Ammon's horn (tissue), 1 donor: ENCODE data around the gene RABEPK.
"Not testable (repeated sequence)": the region's sequence is repeated elsewhere in the genome, so short reads cannot be mapped to it uniquely, and the experiment has no call there.

Experiments used
- DNase-seq: peaks from one replicate; pipeline ENCODE4 v3.0.0-alpha.2; 2016; ENCODE audit warnings: low spot score

The RABEPK gene

DNA sequence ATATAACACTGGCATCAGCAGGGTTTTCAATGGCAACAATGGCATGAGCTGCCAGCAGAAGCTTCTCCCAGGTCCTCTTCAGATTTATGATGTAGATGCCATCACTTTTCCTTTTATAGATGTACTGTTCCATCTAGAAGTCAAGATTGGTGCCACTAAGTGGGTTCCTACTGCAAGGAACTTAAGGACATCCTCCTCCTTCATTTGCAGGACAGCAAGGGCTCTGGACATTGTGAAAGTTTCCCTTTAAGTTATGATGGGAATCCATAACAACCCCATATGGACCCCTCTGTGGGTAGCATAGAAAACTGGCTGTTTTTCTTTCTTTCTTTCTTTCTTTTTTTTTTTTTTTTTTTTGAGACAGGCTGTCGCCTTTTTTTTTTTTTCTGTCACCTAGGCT lies 4.8 kb upstream of the RABEPK start:
- DNase-seq: not testable (repeated sequence)

GRCh38 chr9:125202846-125203618 lies 2.7 kb downstream of the RABEPK start:
- DNase-seq: peak; percentile 16

- DNase-seq: no peak
These were observed 4.1 kb downstream of the RABEPK start for GRCh38 chr9:125204477-125204876.

DNA sequence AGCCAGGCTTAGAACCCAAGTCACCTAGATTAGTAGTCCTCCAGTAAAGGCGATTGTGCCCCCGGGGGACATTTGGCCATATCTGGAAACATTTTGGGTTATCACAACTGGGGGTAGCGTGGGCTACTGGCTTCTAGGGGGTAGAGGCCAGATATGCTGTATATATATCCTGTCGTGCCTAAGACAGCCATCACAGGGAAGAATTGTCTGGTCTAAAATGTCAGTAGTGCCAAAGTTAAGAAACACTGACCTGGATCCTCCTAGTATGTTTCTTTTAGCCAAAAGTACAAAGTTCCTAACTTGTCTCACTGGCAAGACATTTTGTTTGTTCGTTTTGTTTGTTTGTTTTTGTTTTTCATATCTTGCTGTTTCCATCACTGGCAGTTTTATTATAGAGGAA lies 13.8 kb downstream of the RABEPK start:
- no peak for DNase-seq

- no peak for DNase-seq
These were observed 18.3 kb downstream of the RABEPK start for GRCh38 chr9:125218621-125219020.

GRCh38 chr9:125224858-125225257 lies 24.5 kb downstream of the RABEPK start:
- not testable (repeated sequence) for DNase-seq

- DNase-seq: peak; percentile 21
These were observed 27.4 kb downstream of the RABEPK start for GRCh38 chr9:125227761-125228160.

- DNase-seq: peak; percentile 43
These were observed 33.3 kb downstream of the RABEPK start for GRCh38 chr9:125233678-125234077.

DNA sequence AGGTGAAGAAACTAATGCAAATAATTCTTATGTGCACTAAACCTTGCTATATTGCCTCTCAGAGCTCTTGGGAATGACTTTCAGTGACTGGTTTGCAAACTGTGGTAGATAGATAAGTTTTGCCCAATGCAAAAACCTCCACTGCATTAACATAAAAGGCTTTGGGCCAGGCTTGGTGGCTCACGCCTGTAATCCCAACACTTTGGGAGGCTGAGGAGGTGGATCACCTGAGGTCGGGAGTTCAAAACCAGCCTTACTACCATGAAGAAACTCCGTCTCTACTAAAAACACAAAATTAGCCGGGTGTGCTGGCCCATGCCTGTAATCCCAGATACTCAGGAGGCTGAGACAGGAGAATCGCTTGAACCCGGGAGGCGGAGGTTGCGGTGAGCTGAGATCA lies 33.8 kb downstream of the RABEPK start:
- DNase-seq: not testable (repeated sequence)

DNA sequence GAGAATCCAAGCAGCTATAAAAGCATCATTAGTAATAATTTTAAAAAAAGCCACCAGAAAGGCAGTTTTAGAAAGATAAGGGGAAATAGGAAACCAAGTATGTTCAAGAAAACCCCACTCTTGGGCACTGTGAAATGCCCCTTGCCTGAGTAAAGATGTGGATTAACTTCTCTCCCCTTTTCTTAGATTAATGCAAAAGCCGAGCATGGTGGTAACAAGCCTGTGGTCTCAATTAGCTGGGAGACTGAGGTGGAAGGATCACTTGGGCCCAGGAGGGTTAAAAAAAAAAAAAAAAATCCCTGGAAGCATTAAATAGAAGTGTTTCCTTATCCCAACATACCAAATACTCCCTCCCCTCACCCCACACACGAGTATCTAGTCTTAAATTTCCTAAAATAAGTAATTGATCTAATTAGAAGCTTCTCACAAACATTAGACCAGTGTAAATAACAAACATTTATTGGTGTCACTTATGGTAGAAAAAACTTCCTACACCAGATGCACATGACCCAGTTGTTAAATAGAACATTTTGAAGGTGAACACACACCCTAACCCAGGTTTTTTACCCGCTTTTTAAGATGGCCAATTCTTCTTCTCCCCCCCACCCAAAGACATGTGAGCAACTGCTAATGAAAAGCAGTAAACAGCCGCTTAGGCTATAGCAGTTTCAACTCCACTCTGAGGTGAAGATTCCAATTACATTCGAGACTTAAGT lies 35.6 kb downstream of the RABEPK start:
- DNase-seq: no peak

DNA sequence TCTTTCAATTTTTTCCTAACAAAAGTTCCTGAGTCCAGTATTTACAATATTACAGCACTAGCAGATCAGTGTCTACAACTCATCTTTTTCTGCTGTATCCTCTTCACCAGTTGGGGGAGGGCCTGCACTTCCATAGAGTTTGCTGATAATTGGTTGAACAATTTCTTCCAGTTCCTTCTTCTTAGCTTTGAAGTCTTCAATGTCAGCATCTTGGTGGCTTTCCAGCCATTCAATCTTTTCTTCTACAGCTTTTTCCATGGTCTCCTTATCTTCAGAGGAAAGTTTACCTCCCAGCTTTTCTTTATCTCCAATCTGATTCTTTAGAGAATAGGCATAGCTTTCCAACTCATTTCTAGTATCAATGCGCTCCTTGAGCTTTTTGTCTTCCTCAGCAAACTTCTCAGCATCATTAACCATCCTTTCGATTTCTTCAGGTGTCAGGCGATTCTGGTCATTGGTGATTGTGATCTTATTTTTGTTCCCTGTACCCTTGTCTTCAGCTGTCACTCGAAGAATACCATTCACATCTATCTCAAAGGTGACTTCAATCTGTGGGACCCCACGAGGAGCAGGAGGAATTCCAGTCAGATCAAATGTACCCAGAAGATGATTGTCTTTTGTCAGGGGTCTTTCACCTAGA lies 36.3 kb downstream of the RABEPK start:
- DNase-seq: not testable (repeated sequence)

- no peak for DNase-seq
These were observed 38.0 kb downstream of the RABEPK start for GRCh38 chr9:125238127-125238914.

GRCh38 chr9:125238915-125239446 lies 38.6 kb downstream of the RABEPK start:
- no peak for DNase-seq

- no peak for DNase-seq
These were observed 39.6 kb downstream of the RABEPK start for GRCh38 chr9:125239631-125240597.

DNA sequence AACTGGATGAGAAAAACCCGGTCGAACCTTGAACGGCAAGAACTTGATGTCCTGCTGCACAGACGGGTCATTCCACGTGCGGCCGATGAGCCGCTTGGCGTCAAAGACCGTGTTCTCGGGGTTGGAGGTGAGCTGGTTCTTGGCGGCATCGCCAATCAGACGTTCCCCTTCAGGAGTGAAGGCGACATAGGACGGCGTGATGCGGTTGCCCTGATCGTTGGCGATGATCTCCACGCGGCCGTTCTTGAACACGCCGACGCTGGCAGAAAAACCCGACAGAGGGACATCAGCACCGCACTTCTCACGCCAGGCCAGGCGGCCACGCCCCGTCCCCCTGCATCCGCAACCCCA lies 40.3 kb downstream of the RABEPK start:
- DNase-seq: no peak

DNA sequence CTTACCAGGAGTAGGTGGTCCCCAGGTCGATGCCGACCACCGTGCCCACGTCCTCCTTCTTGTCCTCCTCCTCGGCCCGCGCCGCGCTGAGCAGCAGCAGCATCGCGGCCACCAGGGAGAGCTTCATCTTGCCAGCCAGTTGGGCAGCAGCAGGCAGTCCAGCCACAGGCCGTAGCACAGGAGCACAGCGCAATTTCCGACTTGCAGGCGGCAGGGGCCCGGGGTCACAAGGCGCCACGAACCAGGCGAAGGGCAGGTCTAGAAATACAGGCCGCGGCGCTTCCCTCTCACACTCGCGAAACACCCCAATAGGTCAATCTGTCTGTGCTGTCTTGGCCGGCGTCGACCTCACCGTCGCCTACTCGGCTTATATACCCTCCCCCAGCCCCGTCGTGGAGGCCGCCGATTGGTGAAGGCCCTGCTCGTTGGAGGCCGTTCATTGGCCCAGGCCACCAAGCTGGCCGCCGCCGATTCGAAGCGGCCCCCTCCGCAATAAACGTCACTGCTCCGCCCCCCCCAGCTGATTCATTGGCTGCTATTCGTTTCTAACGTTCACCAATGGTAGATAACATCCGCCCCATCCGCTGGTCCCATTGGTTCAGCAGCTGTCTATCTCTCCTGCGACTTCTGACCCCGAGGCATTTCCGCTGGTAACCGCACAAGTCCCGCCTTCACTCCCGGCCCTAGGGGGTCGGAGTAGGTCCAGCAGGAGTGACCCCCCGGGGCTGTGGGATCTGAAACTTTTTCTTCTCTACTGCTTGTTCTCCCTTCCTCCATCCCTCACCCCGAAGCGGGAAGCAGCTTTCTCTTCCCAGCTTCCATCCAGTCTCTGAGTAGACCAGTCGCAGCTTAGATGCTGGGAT lies 40.9 kb downstream of the RABEPK start, which contains the start of gene HSPA5:
HSPA5 (minus strand) TSS at position 344 of the 863 bp plus-strand sequence; CDS start at position 127, 217 bp downstream.
- peak; percentile 100 for DNase-seq

DNA sequence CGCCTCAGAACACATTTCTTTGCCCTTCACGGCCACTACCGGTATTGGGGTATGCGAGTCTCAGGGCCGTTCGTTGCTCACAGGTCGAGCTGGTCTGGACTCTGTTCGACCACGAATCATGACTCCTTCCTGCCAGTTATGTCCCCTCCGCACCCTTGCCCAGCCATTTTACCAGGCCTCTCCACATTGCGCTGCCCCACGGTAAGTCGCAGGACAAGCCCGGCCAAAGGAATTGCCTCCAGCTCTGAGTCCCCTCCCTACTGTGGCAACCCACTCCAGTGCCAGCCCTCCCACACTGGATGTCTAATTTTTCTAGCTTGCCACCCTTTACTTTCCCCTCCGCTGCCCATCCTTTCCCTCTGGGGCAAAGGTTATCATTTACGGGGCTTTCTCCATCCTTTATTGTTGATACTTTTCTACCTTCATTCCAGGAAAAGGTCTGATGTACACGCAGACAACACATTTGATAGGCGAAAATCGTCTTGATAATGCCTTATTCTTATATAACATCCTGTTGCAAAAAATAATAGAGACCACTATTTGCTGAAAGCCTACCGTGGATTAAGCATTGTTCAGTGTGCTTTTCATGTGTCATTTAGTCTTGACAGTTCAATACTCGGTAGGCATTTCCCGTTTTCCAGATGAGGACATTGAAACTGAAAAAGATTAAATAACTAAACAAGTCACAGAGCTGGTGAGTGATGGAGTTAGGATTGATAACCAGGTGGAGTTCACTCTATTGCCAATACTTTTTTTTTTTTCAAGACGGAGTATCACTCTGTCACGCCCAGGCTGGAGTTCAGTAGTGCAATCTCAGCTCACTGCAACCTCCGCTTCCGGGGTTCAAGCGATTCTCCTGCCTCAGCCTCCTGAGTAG lies 41.8 kb downstream of the RABEPK start:
- no peak for DNase-seq

DNA sequence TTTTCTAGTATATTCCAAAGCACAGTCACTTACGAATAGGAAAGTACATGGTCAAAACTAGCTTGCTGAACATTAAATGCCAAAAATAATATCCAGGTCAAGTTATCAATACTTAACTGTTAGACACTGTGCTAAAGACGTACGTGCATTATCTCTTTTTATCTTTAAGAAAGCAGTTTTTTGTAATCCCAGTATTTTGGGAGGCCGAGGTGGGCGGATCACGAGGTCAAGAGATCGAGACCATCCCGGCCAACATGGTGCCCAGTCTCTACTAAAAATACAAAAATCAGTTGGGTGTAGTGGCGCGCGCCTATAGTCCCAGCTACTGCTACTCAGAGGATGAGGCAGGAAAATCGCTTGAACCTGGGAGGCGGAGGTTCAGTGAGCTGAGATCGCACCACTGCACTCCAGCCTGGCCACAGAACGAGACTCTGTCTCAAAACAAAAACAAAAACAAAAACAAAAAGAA lies 43.5 kb downstream of the RABEPK start:
- no peak for DNase-seq
